Left colon (tissue), 2 donors: ENCODE data around the gene ARHGAP26. TPM values are rescaled to one million over a fixed set of nuclear protein-coding genes. Genes with fewer than 3 reads are reported as not detected.
A peak's percentile ranks its signal among the peaks of the same experiment; 100 is the strongest.

Source experiments
- ATAC-seq: fragments of 200-7000 bp; cut with Tn5 transposase; one replicate; pipeline ENCODE4 v1.9.1; 2020; ENCODE audit warnings: mild to moderate bottlenecking, moderate library complexity
- DNase-seq, 2 donors: peaks; one replicate each; pipeline ENCODE4 v3.0.0-alpha.2; 2020
- intact Hi-C, 2 donors: fragments of 100-400 bp; cut with DNase I in 1 of 2; cut with micrococcal nuclease in 1 of 2; formaldehyde crosslinking; loops; one replicate each; pipeline versions ENCODE4 v1.11.2 to v1.14.0; 2022; cut with DNase I, micrococcal nuclease
- total RNA-seq, 2 donors: library from RNA; stranded (reverse); fragmentation: NEBNext Ultra II Directional; extraction: Animal tissue kit (Norgen Biotek cat#: 25700); gene quantifications; one replicate each; pipeline ENCODE4 v1.2.1, GENCODE V29; 2021
- donor health status: DM: no; HTN: no; CAD: no.
- donor health status: DM: yes; HTN: yes; CAD: no.

ARHGAP26 gene
- total RNA-seq, 2 donors from 2014 or later = 71.6 to 85.1 TPM

DNA sequence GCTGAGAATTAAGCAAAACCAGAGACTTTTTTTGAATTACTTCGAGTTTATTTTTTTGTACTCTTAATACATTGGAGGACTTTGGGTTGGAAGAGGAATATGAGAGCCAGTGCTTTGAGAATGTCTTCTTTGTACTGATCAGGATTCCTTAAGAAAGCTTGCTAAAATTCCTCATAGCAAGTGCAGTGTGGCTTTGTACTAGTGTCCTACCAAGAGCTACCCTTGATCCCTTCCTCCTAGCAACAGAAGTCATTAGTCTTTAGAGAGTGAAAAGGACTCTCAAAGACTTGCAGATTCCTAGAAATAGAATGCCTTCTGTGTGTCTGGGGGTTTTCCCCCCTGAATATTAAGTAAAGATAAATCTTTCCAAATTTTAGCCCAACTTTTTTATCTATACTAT lies 276.1 kb downstream of the ARHGAP26 start:
- intact Hi-C loops = no loop called here
- no peak for DNase-seq
- ATAC-seq = no peak

DNA sequence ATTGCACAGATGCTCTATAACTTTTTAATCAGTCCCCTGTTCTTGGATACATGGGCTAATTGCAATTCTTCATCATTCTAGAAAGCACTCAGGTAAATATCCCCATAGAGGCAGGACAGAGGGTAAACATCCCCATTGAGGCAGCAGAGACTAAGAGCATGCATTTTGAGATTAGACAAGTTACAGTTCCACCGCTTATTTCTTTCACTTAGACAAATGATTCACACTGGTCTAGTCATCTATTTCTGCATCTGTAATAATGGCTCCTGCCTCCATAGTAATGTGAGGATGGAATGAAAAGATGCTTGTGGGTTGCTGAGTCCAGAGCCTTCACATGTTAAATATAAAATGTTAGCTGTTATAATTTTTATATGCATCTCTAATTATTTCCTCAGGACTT lies 276.9 kb downstream of the ARHGAP26 start:
- DNase-seq (no peak), ATAC-seq (no peak)
- intact Hi-C loops = no loop called here

- intact Hi-C loops = no loop called here
- DNase-seq = no peak
- ATAC-seq = peak; percentile 41
Observed at GRCh38 chr5:143050183-143050582, 280.0 kb downstream of the ARHGAP26 start.

GRCh38 chr5:143051244-143052058 lies 281.3 kb downstream of the ARHGAP26 start:
- intact Hi-C loops = no loop called here
- no peak for DNase-seq
- ATAC-seq = peak; percentile 30

GRCh38 chr5:143052967-143053682 lies 282.9 kb downstream of the ARHGAP26 start:
- intact Hi-C loops = no loop called here
- DNase-seq (no peak), ATAC-seq (no peak)

DNA sequence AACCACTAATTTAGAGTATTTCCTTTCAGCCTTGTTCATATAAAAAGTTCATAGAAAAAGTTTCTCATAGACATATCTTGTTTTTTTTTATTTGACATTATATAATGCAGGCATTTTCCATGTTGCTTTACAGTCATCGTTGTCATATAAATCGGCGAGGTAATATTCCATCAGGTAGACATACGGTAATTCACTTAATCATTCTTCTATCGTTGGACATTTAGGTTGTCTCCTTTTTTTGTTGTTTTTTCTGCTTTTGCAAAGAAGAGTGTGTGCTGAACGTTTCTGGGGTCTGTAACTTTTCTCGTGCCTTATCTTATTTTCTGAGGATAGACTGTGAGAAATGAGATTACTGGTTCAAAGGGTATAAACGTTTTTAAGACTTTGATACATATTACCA lies 283.6 kb downstream of the ARHGAP26 start:
- no peak for ATAC-seq
- no peak for DNase-seq
- intact Hi-C loops = no loop called here

GRCh38 chr5:143054480-143054941 lies 284.3 kb downstream of the ARHGAP26 start:
- DNase-seq (peak in 1 of 2 donors; percentile 24), ATAC-seq (peak; percentile 76)
- intact Hi-C loops = no loop called here

- DNase-seq (no peak), ATAC-seq (no peak)
- intact Hi-C loops = no loop called here
Observed at GRCh38 chr5:143055596-143056338, 285.6 kb downstream of the ARHGAP26 start.

DNA sequence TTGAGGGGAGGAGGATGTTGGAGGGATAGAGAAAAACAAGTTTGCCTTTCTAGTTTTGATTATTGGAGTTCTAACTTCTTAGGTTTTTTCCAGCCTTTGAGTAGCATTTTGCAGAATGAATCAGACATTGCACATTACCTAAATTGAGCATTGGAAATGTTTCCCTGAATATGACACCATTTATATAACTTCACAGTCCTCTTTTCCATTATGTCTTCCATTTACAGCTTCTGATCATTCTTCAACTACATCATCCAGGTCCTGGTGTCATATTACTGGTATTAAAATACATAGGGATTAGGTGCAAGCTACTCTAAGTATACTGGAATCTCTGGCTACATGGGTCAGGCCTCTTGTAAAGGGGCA lies 286.1 kb downstream of the ARHGAP26 start:
- no peak for DNase-seq
- intact Hi-C loops = no loop called here
- no peak for ATAC-seq

DNA sequence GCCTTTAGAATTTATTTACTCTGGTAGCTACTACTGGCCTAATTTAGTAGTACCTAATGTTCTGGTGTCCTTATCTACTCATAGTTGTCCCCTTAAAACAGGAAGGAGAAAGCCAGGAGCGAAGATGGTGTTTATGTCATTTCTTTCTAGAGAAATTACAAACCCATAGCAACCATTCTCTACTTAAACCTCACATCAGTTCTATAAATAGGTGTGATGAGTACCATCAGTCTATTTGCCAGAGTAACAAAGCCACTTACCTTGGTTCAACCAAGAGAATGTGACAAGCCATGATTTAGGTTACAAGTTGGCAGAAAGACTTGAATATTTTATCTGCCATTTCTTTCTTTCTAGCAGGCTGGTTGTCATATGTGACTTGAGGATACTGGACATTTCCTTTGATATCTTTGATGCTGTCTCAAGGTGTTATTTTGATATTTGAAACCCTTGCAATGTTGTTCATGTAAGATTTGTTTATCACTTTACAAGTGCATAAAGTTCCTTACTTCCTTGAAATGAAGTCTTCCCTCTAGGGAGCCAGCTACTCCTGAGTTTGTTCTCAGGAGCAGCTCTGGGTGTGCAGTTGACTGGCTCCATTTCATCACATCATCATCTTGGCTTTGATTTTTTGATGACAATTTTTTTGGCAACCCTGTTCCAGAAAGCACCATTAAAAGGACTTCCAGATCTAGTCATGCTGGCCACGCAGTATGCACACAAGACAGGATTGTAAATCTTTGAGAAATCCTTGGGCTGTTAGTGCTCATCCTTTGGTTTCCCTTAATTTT lies 286.8 kb downstream of the ARHGAP26 start:
- DNase-seq (no peak), ATAC-seq (no peak)
- intact Hi-C loops = no loop called here

- no peak for DNase-seq
- no peak for ATAC-seq
- intact Hi-C loops = no loop called here
Observed at GRCh38 chr5:143057580-143057999, 287.4 kb downstream of the ARHGAP26 start.

DNA sequence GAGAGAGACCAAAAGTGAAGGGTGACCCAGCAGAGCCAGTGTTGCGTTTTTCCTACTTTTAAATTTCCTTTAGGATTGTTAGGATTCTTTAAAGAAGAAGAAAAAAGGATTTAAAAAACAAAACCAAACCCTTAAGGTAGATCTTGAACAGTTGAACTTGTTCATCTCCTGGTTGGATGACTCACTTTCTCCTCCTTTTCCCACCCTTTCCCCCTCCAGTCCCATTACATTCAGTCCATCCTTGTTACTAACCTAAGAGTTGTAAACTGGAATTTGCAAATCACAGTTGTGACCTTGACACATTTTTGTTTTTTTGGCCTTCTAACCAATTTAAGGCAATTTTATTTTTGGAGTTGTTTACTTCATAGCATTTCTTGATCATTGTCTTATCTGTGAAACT lies 289.2 kb downstream of the ARHGAP26 start:
- ATAC-seq (no peak), DNase-seq (no peak)
- intact Hi-C loops = no loop called here

GRCh38 chr5:143059976-143060765 lies 290.0 kb downstream of the ARHGAP26 start:
- ATAC-seq (no peak), DNase-seq (no peak)
- intact Hi-C loops = no loop called here

GRCh38 chr5:143061161-143061945 lies 291.2 kb downstream of the ARHGAP26 start:
- intact Hi-C loops = no loop called here
- ATAC-seq = no peak
- no peak for DNase-seq

- intact Hi-C loops = no loop called here
- no peak for DNase-seq
- ATAC-seq = no peak
Observed at GRCh38 chr5:143062379-143062778, 292.2 kb downstream of the ARHGAP26 start.

DNA sequence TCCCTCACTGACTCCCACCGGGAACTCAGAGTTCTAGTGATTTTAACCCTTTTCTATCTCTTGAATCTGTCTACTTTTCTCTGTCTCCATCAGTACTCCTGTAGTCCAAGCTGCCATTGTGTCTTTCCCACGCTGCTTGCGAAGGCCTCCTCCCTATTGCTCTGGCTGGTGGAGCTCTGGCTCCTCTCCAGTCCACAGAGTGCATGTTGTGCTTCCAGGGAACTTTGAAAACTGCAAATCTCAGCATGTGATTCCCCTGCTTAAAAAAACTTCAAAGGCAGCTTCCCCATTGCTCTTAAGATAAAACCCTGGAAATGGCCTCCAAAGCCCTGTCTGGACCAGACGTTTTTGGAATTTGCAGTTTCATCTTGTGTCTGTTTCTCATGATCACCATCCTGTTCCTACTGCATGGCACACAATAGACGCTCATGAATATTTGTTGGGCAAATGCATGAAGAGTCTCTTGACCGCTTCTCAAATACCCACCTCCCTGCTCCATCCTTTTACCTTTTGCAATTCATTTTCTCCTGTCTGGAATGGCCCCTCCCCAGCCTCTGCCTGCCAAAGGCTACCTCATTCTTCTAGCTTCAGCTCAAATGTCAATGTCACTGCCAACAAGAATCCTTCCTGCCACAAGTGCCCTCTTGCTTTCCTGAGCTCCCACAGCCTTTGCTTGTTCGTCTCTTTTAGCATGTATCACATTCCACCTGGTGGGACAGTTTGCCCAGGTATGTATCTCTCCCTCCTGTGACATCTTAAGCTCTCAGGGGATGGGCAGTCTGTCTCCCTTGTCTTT lies 293.2 kb downstream of the ARHGAP26 start:
- intact Hi-C loops = no loop called here
- DNase-seq (peak; percentile 19 to 48), ATAC-seq (no peak)

- intact Hi-C loops = no loop called here
- DNase-seq (no peak), ATAC-seq (no peak)
Observed at GRCh38 chr5:143064218-143064641, 294.1 kb downstream of the ARHGAP26 start.
